Peyer's patch (tissue), 4 donors: Measurements from ENCODE around the gene GDNF. TPM values are rescaled to one million over a fixed set of nuclear protein-coding genes. Genes with fewer than 3 reads are reported as not detected.

ENCODE experiments used
- DNase-seq, 3 donors: peaks; one replicate each; pipeline ENCODE4 v3.0.0-alpha.2; 2017 to 2019
- H3K27ac ChIP-seq, 4 donors: fragments of 200-600 bp; sonication (generic); one replicate each; pipeline ENCODE4 v1.5.1; 2016 to 2019
- H3K27me3 ChIP-seq, 2 donors: fragments of 200-600 bp; sonication (generic); one replicate each; pipeline ENCODE4 v1.5.1; 2019
- H3K36me3 ChIP-seq, 3 donors: fragments of 200-600 bp; sonication (generic); one replicate each; pipeline ENCODE4 v1.5.1; 2016 to 2019
- H3K4me1 ChIP-seq, 4 donors: fragments of 200-600 bp; sonication (generic); one replicate each; pipeline ENCODE4 v1.5.1; 2016 to 2019
- H3K4me3 ChIP-seq, 4 donors: fragments of 200-600 bp; sonication (generic); 1 replicate in 3 of 4; 2 replicates in 1 of 4; pipeline ENCODE4 v1.5.1; 2016 to 2019; ENCODE audit warnings: mild to moderate bottlenecking in 1 of 4
- H3K9me3 ChIP-seq, 4 donors: fragments of 200-600 bp; sonication (generic); one replicate each; pipeline ENCODE4 v1.5.1; 2016 to 2019; ENCODE audit warnings: mild to moderate bottlenecking in 1 of 4
- POLR2A ChIP-seq, 2 donors: fragments of 450-650 bp; IDR thresholded peaks; one replicate each; pipeline ENCODE4 v1.5.1; 2017; ENCODE audit warnings: antibody characterized with exemption in 2 of 2, mild to moderate bottlenecking in 2 of 2, moderate library complexity in 2 of 2
- total RNA-seq, 4 donors: library from RNA; depleted of rRNA; stranded (reverse); fragments of >200 nt; gene quantifications; one replicate each; pipeline ENCODE4 v1.1.0, GENCODE V29; 2016
- TF ChIP-seq, protein P1 (sequence below), 6 experiments: fragments of 450-650 bp in 4 of 6; fragments of 200-600 bp in 2 of 6; sonication (generic) in 1 of 6; IDR thresholded peaks; one replicate each; pipeline ENCODE4 v1.5.1; 2017 to 2019; ENCODE audit warnings: antibody characterized with exemption in 6 of 6, mild to moderate bottlenecking in 3 of 6, moderate library complexity in 1 of 6

Gene GDNF
- total RNA-seq, 4 donors from 2014 or later = 1.5 to 8.3 TPM; not detected in 2

- DNase-seq = no peak
- no peak for TF ChIP-seq POLR2A (IDR thresholded peaks at IDR 0.05)
- TF ChIP-seq, protein P1, sequence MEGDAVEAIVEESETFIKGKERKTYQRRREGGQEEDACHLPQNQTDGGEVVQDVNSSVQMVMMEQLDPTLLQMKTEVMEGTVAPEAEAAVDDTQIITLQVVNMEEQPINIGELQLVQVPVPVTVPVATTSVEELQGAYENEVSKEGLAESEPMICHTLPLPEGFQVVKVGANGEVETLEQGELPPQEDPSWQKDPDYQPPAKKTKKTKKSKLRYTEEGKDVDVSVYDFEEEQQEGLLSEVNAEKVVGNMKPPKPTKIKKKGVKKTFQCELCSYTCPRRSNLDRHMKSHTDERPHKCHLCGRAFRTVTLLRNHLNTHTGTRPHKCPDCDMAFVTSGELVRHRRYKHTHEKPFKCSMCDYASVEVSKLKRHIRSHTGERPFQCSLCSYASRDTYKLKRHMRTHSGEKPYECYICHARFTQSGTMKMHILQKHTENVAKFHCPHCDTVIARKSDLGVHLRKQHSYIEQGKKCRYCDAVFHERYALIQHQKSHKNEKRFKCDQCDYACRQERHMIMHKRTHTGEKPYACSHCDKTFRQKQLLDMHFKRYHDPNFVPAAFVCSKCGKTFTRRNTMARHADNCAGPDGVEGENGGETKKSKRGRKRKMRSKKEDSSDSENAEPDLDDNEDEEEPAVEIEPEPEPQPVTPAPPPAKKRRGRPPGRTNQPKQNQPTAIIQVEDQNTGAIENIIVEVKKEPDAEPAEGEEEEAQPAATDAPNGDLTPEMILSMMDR (IDR thresholded peaks at IDR 0.05) = no peak
- no peak overlapping the region for H3K4me3 ChIP-seq
Measured at GRCh38 chr5:37846786-37847310, 7.0 kb upstream of the GDNF start.

GRCh38 chr5:37844009-37844408 lies 4.2 kb upstream of the GDNF start:
- Histone ChIP-seq H3K4me3 (no peak overlapping the region), H3K27me3 (peaks cover 0 to 12% of the 10 kb centered on the region in 2 donors), H3K9me3 (no peaks in the 10 kb centered on the region), H3K27ac (no peak overlapping the region), H3K4me1 (peaks cover 0 to 11% (median 0%) of the 10 kb centered on the region in 4 donors), H3K36me3 (no peaks in the 10 kb centered on the region)
- TF ChIP-seq POLR2A (IDR thresholded peaks at IDR 0.05) = no peak
- TF ChIP-seq, protein P1 (IDR thresholded peaks at IDR 0.05) = no peak
- DNase-seq = no peak

More at GRCh38 chr5:37846786-37847310, 7.0 kb upstream of the GDNF start:
- no peaks in the 10 kb centered on the region for H3K9me3 ChIP-seq
- no peaks in the 10 kb centered on the region for H3K4me1 ChIP-seq
- H3K36me3 ChIP-seq = no peaks in the 10 kb centered on the region
- H3K27ac ChIP-seq = no peak overlapping the region
- no peaks in the 10 kb centered on the region for H3K27me3 ChIP-seq

- no peaks in the 10 kb centered on the region for H3K9me3 ChIP-seq
- TF ChIP-seq, protein P1 (IDR thresholded peaks at IDR 0.05) = no peak
- TF ChIP-seq POLR2A (IDR thresholded peaks at IDR 0.05) = no peak
- DNase-seq = no peak
- H3K4me3 ChIP-seq = no peak overlapping the region
- peaks cover 0 to 25% of the 10 kb centered on the region in 2 donors for H3K27me3 ChIP-seq
- H3K4me1 ChIP-seq = peaks cover 0 to 25% (median under 1%) of the 10 kb centered on the region in 4 donors
- no peaks in the 10 kb centered on the region for H3K36me3 ChIP-seq
- no peak overlapping the region for H3K27ac ChIP-seq
Measured at GRCh38 chr5:37842048-37842447, 2.2 kb upstream of the GDNF start.

DNA sequence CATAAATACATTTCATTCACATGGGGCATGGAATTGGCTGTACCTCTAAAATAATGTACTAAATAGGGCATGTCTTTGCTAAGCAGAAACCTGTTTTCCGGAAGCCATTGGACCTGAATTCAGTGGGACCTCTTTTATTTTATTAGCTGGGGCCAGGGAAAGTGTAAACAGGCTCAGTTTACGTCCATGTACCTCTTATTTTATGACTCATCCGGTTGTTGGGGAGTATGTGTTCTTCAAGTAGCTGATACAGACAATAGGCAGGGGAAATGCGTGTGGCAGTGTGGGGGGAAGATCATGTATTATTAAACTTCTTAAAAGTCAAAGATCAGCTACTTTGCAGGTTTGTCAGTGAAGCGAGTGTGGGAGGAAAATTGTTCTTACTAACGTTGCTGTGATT lies 1.4 kb upstream of the GDNF start:
- no peaks in the 10 kb centered on the region for H3K36me3 ChIP-seq
- peak overlapping the region in 1 of 4 donors; percentile 87 for H3K27ac ChIP-seq
- peaks cover 0 to 30% (median 2%) of the 10 kb centered on the region in 4 donors for H3K4me1 ChIP-seq
- H3K27me3 ChIP-seq = peaks cover 0 to 27% of the 10 kb centered on the region in 2 donors
- no peak overlapping the region for H3K4me3 ChIP-seq
- no peaks in the 10 kb centered on the region for H3K9me3 ChIP-seq
- no peak for DNase-seq
- no peak for TF ChIP-seq POLR2A (IDR thresholded peaks at IDR 0.05)
- TF ChIP-seq, protein P1 (IDR thresholded peaks at IDR 0.05) = no peak

DNA sequence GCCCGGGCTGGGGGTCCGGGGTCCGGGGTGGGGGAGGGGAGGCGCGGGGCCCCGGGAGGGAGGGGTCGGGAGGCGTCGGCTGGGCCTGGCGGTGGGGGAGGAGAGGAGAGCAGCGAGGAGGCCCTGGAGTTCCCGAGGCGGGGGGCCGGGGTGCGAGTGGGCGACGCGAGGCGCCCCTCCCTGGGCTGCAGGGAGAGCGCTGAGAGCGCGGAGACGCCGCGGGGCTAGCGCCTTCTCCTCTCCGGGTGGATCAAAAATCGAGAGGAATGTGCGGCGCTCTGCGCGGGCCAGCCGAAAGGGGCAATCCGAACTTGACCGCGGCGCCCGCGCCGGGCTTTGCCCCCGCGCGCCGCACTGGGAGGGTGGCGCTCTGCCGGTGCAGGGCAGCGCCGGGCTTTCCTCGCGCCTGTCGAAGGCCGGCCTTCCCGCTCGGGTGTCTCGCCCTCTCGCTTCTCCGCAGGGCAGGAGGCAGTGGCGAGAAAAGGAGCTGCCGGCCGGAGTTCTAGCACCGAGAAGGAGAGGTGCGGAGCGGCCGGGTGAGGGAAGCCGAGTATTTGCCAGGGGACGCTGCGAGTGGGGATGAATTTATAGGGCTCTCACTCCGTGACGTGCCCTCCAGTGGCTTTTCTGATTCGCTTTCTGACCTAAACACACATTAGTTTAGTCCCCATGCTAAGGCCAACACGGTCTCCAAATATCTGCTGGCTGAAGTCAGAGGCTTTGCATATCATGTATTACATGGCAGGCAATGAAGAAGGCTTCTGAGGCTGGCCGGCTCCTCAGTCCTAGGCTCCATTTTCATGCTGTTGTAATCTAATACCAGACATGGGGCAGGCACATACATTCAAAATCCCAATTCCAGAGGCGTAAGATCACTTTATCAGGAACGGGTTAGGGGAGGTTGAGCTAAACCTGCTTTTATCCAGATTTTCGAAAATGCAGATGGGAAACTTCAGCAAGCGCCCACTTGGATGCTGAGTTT lies 503 bp upstream of the GDNF start:
- peak overlapping the region; percentile 18 to 57 (median 39) for H3K4me3 ChIP-seq
- no peak for DNase-seq
- TF ChIP-seq, protein P1 (IDR thresholded peaks at IDR 0.05) = no peak
- peak in 1 of 2 donors; percentile 27 for TF ChIP-seq POLR2A (IDR thresholded peaks at IDR 0.05)
- peaks cover 0 to 30% (median 2%) of the 10 kb centered on the region in 4 donors for H3K4me1 ChIP-seq
- peak overlapping the region in 3 of 4 donors; percentile 38 to 87 (median 59) for H3K27ac ChIP-seq
- no peaks in the 10 kb centered on the region for H3K36me3 ChIP-seq
- H3K27me3 ChIP-seq = peaks cover 0 to 27% of the 10 kb centered on the region in 2 donors
- no peaks in the 10 kb centered on the region for H3K9me3 ChIP-seq
